ENCODE results near the gene FAXDC2. TPM values are rescaled to one million over a fixed set of nuclear protein-coding genes. Genes with fewer than 3 reads are reported as not detected.
A peak's percentile ranks its signal among the peaks of the same experiment; 100 is the strongest.

The FAXDC2 gene
- total and polyA plus RNA-seq, 2 of the 13 experiments (the other 11 are each of a cell fraction or from before 2014, with no cell fraction given): 4.7 to 58.8 TPM

GRCh38 chr5:154842689-154843530 is 7.5 kb downstream of the FAXDC2 start (continued):
- peak; percentile 57; the same call in 1 of the 2 replicates for TF ChIP-seq HNF1B (CRISPR knock-in tag; IDR thresholded peaks at IDR 0.05)
- TF ChIP-seq ZNF275 (CRISPR knock-in tag; IDR thresholded peaks at IDR 0.05; ENCODE audit: borderline replicate concordance): no peak
- TF ChIP-seq SIX1 (CRISPR knock-in tag; IDR thresholded peaks at IDR 0.05; ENCODE audit: borderline replicate concordance): peak; percentile 77; the same call in 1 of the 2 replicates
- no peak for TF ChIP-seq NFIB (CRISPR knock-in tag; IDR thresholded peaks at IDR 0.05; ENCODE audit: borderline replicate concordance)
- TF ChIP-seq RERE (CRISPR knock-in tag; IDR thresholded peaks at IDR 0.05; ENCODE audit: low read depth): peak; percentile 97
- peak; percentile 96 for TF ChIP-seq ARID5B (CRISPR knock-in tag; IDR thresholded peaks at IDR 0.05)
- peak; percentile 99 for TF ChIP-seq FOXP4 (CRISPR knock-in tag; IDR thresholded peaks at IDR 0.05)
- TF ChIP-seq ZNF883 (CRISPR knock-in tag; IDR thresholded peaks at IDR 0.05; ENCODE audit: not compliant biosample characterization): no peak
- peak; percentile 25; the same call in 1 of the 2 replicates for TF ChIP-seq NCOR1 (IDR thresholded peaks at IDR 0.05; ENCODE audit: borderline replicate concordance, low read length)
- TF ChIP-seq SMAD9 (CRISPR knock-in tag; IDR thresholded peaks at IDR 0.05): no peak
- no peak for TF ChIP-seq ZNF83 (CRISPR knock-in tag; IDR thresholded peaks at IDR 0.05; ENCODE audit: borderline replicate concordance)

Measured in HepG2 (cell line).